HG03103 (cell line): ENCODE measurements around the gene ECM2.
"Not testable (repeated sequence)": the region's sequence is repeated elsewhere in the genome, so short reads cannot be mapped to it uniquely, and the experiment has no call there.

Experiments
- ATAC-seq: cut with Tn5 transposase; IDR thresholded peaks from one replicate; pipeline ENCODE4 v1.9.1; 2021; ENCODE audit warnings: low read depth; ENCODE audit not compliant: unreplicated experiment

Gene ECM2

DNA sequence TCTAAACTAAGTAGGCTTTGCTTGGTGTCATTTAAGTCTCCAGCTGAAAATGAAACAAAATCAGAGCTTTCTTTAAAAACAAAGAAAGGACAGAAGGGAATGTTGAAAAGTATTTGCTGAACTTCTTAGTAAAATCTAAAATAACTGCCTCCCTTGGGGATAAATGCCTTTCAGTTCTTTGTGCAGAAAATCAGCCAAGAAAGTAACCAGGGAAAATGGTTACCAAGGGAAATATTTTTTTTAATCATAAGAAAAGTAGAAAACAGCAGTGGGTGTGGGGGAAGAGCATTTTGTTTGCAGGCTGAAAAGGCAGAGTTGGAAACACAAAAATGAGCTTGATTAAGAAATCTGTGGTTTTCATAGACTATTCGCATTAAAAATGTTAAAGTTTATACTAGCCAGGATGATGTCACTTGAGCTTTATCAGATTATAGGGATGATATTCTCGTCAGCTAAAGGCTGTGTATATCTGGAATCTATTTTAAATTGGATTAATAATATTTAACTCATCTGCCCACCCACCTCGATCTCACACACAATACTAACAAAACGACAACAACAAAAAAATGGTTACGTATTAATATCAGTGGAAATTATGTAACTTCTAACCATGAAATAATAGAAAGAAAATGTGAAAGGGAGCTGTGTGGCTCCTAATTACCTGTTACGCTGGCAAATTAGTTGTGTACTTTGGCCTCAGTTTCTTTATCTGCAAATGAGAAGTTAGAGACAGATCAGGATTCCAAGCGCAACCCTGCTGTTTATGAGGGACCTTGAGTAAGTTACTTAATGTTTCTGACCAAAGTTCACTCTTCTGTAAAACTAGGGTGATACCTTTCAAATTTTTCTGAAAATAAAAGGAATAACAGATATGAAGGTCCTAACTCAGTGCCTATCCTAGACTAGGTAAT lies at the start of gene ECM2:
Gene ECM2, minus strand, starts transcription at position 51 of the 911 bp plus-strand sequence. CDS start 13,124 bp downstream, outside the sequence.
- no peak for ATAC-seq

- ATAC-seq = no peak
These were observed 40.4 kb upstream of the ECM2 start for GRCh38 chr9:92576175-92576574.

- ATAC-seq = not testable (repeated sequence)
These were observed 37.8 kb upstream of the ECM2 start for GRCh38 chr9:92573612-92574011.

- ATAC-seq = not testable (repeated sequence)
These were observed 36.1 kb upstream of the ECM2 start for GRCh38 chr9:92571871-92572270.

GRCh38 chr9:92564982-92565381 lies 29.2 kb upstream of the ECM2 start:
- no peak for ATAC-seq

DNA sequence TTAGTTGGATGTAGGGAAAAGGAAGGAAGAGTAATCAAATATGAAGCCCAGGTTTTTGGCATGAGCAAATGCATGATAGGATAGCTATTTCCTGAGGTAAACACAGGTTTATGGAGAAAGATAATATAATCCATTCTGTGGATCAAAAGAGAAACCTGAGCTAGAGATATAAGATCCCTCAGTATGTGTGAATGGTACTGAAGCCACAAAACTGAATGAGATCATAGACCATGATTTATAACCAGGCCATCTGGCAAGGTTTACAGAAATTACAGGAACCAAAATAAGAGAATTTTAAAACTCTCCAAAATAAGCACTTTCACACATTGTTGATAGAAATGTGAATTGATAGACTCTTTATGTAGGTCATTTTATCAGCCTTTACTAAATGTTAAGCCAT lies 28.7 kb upstream of the ECM2 start:
- no peak for ATAC-seq

DNA sequence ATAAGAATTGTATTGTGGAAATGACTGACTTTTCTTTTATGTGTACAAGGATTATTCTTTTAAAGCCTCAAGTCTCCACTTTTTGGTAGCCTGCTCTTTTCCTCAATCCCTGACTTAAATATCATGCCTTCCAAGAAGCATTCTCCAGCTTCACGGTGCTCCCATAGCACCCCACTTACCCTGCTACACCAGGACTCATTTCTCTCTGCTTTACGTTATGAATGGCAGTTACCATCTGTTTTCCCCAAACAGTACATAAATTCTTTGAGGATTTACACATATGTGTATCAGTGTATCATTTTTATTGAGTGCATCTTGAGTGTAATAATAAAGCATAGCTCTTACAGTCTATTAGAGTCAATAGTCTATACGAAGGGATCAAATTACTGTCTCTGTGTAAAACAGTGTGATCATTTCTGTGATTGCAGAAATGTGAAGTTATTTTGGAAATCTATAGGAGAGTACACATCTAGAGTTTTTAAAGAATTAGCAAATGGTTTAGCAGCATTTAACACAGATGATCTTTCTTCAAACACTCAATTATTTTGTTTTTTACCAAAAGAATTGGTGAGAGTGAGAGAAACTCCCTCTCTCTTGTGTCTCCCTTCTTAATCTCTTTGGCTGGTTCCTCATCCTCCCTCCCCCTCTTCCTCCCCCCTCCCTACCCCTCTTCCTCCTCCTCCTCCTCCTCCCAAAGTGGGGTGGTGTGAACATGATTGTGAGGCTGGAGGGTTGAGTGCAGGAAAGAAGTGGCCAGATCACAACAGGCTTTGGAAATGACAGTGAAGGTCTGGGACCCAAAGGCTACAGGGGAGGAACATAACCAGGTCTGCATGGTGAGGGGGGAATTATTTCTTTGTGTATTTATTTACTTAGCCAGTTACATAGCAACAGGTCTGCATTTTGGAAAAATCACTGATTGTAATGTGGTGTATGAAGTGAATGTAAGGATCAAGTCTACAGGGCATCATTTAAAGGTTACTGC lies 27.6 kb upstream of the ECM2 start:
- no peak for ATAC-seq

DNA sequence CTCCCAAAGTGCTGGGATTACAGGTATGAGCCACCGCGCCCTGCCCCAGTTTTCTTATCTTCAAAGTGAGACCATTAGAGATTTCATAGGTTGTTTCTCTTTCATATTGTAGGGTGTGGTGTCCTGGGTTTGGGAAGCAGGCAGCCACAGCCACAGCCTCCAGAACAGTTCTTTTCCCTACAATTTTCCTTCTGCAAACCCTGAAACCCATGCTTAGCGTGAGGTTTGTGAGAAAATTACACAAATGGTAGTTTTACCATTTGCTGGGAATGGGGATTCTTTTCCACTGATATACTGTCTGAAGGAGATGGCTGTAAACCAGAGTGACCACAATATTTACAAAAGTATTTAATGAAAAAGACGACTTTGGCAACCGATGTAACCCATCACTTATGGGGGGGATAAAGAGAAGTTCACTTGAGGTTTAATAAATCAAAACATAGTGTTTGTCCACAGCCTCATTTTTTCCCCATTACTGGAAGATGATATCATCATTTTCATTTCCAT lies 26.7 kb upstream of the ECM2 start:
- ATAC-seq = no peak

DNA sequence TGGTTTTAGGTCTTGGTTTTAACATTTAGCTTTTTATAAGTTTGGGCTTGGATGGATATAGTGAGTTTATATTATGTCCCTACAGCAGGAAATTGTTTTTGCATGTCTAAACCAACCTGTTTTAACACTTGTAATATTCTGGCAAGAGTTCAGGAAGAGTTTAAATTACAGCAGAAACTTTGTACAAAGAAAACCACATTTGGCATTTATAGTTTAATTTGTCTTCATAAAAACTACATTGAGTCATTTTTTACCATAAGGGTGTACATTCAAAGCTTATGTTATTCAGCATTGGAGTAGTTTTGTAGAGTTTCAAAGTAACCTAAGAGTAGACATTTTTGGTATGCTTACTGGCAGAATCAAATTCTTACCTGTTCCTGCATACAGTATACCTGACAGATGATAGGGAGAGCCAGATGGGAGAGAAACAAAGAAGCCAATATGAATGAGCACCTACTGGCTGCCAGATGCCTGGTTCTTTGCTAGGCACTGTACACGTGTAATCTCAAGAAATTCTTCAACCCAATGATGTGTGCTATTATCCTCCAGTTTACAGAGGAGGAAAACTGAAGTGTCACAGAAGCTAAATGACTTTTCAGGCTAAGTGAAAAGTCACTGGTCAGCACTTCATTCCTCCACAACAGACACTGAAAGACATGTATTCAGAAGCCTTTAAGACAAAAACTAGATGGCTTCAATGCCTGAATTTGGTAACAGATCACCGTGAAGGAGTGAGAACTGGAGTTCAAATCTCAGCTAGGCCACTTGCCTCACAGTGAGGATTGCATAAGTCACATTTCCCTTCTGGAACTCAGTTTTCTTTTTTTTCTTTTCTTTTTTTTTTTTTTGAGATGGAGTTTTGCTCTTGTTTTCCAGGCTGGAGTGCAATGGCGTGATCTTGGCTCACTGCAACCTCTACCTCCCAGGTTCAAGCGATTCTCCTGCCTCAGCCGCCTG lies 25.9 kb upstream of the ECM2 start:
- no peak for ATAC-seq

DNA sequence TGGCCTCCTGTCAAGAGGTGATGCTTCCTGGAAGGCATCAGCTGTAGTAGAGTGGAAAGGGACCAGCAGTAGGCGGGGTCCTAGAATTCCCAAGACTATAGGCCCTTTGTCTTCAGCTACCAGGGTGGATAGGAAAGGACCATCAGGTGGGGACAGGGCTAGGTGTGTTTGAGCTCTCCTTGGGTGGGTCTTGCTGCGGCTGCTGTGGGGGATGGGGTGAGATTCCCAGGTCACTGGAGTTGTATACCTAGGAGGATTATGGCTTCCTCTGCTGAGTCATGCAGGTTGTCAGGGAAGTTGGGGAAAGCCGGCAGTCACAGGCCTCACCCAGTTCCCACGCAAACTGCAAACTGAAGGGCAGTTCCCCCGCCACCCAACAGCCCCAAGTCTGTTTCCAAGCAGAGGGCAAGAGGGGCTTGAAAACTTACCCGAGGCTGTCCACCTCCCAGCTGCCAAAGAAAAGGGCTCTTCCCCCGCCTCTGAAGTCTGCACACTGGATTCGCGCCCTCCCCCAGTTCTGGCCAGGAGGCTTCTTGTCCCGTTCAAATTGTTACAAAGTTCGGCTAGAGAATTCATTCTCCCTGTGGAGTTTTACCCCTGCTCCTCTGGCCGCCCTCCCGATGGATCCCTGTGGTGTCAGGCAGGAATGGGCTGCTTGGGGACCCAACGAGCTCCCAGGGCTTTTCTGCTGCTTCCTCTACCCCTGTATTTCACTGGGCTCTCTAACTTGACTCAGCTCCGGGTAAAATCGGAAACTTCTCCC lies 23.0 kb upstream of the ECM2 start:
- no peak for ATAC-seq

GRCh38 chr9:92550765-92551164 lies 15.0 kb upstream of the ECM2 start:
- ATAC-seq = no peak

- ATAC-seq = no peak
These were observed 11.6 kb upstream of the ECM2 start for GRCh38 chr9:92547356-92547755.

DNA sequence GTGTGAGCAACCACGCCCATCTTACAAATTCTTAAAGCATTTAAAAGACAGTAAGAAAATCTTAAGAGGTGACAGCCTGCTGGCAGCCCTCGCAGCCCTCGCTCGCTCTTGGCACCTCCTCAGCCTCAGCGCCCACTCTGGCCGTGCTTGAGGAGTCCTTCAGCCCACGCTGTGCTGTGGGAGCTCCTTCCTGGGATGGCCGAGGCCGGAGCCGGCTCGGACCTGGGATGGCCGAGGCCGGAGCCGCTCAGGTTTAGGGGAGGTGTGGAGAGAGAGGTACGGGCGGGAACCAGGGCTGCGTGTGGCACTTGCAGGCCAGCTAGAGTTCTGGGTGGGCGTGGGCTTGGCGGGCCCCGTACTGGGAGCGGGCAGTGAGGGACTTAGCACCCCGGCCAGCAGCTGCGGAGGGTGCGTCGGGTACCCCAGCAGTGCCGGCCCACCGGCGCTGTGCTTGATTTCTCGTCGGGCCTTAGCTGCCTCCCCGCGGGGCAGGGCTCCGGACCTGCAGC lies 9.3 kb upstream of the ECM2 start:
- no peak for ATAC-seq

GRCh38 chr9:92543972-92544371 lies 8.2 kb upstream of the ECM2 start:
- ATAC-seq = no peak

GRCh38 chr9:92538541-92538940 lies 2.8 kb upstream of the ECM2 start:
- ATAC-seq = no peak

DNA sequence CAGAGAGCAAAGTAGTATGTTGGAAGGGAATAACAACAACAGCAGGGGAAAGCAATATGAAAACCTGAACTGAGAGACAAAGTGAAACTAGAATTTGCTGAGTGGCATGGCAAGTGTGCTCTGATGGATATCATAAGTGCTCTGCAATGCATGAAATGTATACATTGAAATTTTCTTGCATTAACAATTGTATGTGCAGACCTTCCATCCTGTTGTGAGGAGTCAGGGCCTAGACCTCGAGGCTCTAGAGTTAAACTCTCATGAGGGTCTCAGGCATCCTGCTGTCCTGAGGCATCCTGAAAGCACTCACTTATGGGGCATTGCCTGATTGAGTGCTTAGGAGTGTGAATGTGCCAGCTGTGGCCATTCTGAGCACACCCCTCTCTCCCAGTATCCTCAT lies 1.1 kb downstream of the ECM2 start:
- ATAC-seq = no peak

GRCh38 chr9:92534204-92534603 lies 1.6 kb downstream of the ECM2 start:
- no peak for ATAC-seq

DNA sequence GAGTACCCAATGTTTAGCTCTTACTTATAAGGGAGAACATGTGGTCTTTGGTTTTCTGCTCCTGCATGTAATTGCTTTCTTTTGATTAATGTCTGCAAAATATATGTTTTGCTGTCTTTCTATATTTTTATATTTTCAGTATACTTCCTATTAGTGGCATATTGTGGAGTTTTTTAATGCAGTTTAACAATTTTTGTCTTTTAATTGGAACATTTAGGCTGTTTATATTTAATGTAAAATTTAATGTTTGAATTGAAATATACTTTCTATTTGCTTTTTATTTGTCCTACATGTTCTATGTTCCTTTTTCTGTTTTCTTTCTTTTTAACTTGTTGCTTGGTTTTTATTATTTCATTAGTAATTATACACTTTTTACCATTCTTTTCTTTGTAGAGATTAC lies 4.9 kb downstream of the ECM2 start:
- no peak for ATAC-seq

- ATAC-seq = no peak
These were observed 6.7 kb downstream of the ECM2 start for GRCh38 chr9:92529124-92529523.
